SK-N-MC (cell line): Measurements from ENCODE around the gene RNF123.

Experiments used
- DNase-seq: peaks from one replicate; pipeline ENCODE4 v3.0.0-alpha.2; 2011; ENCODE audit warnings: low read depth, low spot score
- H3K27ac ChIP-seq: fragments of 200-600 bp; sonication (generic); 2 replicates; pipeline ENCODE4 v1.5.1; 2016; ENCODE audit warnings: mixed run types
- H3K36me3 ChIP-seq: fragments of 200-600 bp; sonication (generic); 2 replicates; pipeline ENCODE4 v1.6.1; 2017; ENCODE audit warnings: antibody characterized with exemption, low read length, mixed read lengths; ENCODE audit not compliant: insufficient read depth
- H3K4me3 ChIP-seq: fragments of 200-600 bp; sonication (generic); 2 replicates; pipeline ENCODE4 v1.5.1; 2016
- H3K9ac ChIP-seq: fragments of 200-600 bp; sonication (generic); 2 replicates; pipeline ENCODE4 v1.8.0; 2017; ENCODE audit warnings: mixed run types, mixed read lengths; ENCODE audit not compliant: insufficient read length
- H3K9me3 ChIP-seq: fragments of 200-600 bp; sonication (generic); 2 replicates; pipeline ENCODE4 v1.6.1; 2017; ENCODE audit warnings: low read depth, mild to moderate bottlenecking, antibody characterized with exemption, low read length, moderate library complexity, mixed read lengths
- EZH2 ChIP-seq: fragments of 200-600 bp; sonication (generic); IDR thresholded peaks from one replicate; pipeline ENCODE4 v1.6.1; 2017; ENCODE audit warnings: antibody characterized with exemption
- FOXP2 ChIP-seq: optimal IDR thresholded peaks from 2 replicates; pipeline ENCODE3; 2011; ENCODE audit warnings: mild to moderate bottlenecking, moderate library complexity; ENCODE audit not compliant: insufficient read depth; ENCODE audit errors: extremely low read length, control extremely low read depth
- POLR2AphosphoS5 ChIP-seq: IDR thresholded peaks from 2 replicates; pipeline ENCODE4 v1.6.1; 2012; ENCODE audit warnings: mild to moderate bottlenecking, low read depth, low read length, borderline replicate concordance

The RNF123 gene

GRCh38 chr3:49703956-49704355, 14.6 kb downstream of the RNF123 start:
- Histone ChIP-seq H3K27ac (no peak overlapping the region), H3K36me3 (no peaks in the 10 kb centered on the region), H3K9ac (no peak overlapping the region), H3K9me3 (no peaks in the 10 kb centered on the region), H3K4me3 (no peak overlapping the region)
- TF ChIP-seq EZH2 (no peak), POLR2AphosphoS5 (no peak), FOXP2 (no peak)
- DNase-seq, result no peak

- H3K9me3 ChIP-seq, result no peaks in the 10 kb centered on the region
- no peak overlapping the region for H3K4me3 ChIP-seq
- H3K9ac ChIP-seq, result no peak overlapping the region
- no peak for DNase-seq
- H3K36me3 ChIP-seq, result no peaks in the 10 kb centered on the region
- no peak overlapping the region for H3K27ac ChIP-seq
- TF ChIP-seq FOXP2, result no peak
Measured at GRCh38 chr3:49704629-49705028, 15.3 kb downstream of the RNF123 start.

GRCh38 chr3:49705390-49705960, 16.1 kb downstream of the RNF123 start:
- DNase-seq, result no peak
- Histone ChIP-seq H3K9me3 (no peaks in the 10 kb centered on the region), H3K9ac (no peak overlapping the region), H3K36me3 (no peaks in the 10 kb centered on the region), H3K27ac (no peak overlapping the region), H3K4me3 (no peak overlapping the region)
- no peak for TF ChIP-seq EZH2
- no peak for TF ChIP-seq FOXP2
- no peak for TF ChIP-seq POLR2AphosphoS5

- Histone ChIP-seq H3K4me3 (no peak overlapping the region), H3K9ac (no peak overlapping the region), H3K36me3 (no peaks in the 10 kb centered on the region), H3K27ac (no peak overlapping the region), H3K9me3 (no peaks in the 10 kb centered on the region)
- DNase-seq, result no peak
- no peak for TF ChIP-seq FOXP2
- no peak for TF ChIP-seq EZH2
- TF ChIP-seq POLR2AphosphoS5, result no peak
Measured at GRCh38 chr3:49706456-49707112, 17.2 kb downstream of the RNF123 start.

- Histone ChIP-seq H3K36me3 (no peaks in the 10 kb centered on the region), H3K9me3 (no peaks in the 10 kb centered on the region), H3K27ac (no peak overlapping the region), H3K9ac (no peak overlapping the region), H3K4me3 (no peak overlapping the region)
- no peak for DNase-seq
- no peak for TF ChIP-seq POLR2AphosphoS5
- no peak for TF ChIP-seq EZH2
- no peak for TF ChIP-seq FOXP2
Measured at GRCh38 chr3:49707113-49707480, 17.7 kb downstream of the RNF123 start.

- no peak for TF ChIP-seq EZH2
- no peak for TF ChIP-seq FOXP2
- no peak for TF ChIP-seq POLR2AphosphoS5
- H3K4me3 ChIP-seq, result no peak overlapping the region
- no peak overlapping the region for H3K9ac ChIP-seq
- no peak overlapping the region for H3K27ac ChIP-seq
- no peaks in the 10 kb centered on the region for H3K9me3 ChIP-seq
- no peak for DNase-seq
- no peaks in the 10 kb centered on the region for H3K36me3 ChIP-seq
Measured at GRCh38 chr3:49709852-49710251, 20.5 kb downstream of the RNF123 start.

- Histone ChIP-seq H3K27ac (no peak overlapping the region), H3K4me3 (no peak overlapping the region), H3K9ac (no peak overlapping the region), H3K36me3 (no peaks in the 10 kb centered on the region), H3K9me3 (no peaks in the 10 kb centered on the region)
- no peak for TF ChIP-seq POLR2AphosphoS5
- no peak for TF ChIP-seq EZH2
- TF ChIP-seq FOXP2, result no peak
- DNase-seq, result no peak
Measured at GRCh38 chr3:49711489-49711888, 22.1 kb downstream of the RNF123 start.

GRCh38 chr3:49712166-49712565, 22.8 kb downstream of the RNF123 start:
- TF ChIP-seq EZH2, result no peak
- no peak for TF ChIP-seq POLR2AphosphoS5
- TF ChIP-seq FOXP2, result no peak
- H3K36me3 ChIP-seq, result no peaks in the 10 kb centered on the region
- H3K9me3 ChIP-seq, result no peaks in the 10 kb centered on the region
- no peak overlapping the region for H3K27ac ChIP-seq
- DNase-seq, result no peak
- no peak overlapping the region for H3K4me3 ChIP-seq
- H3K9ac ChIP-seq, result no peak overlapping the region

GRCh38 chr3:49712631-49713317, 23.4 kb downstream of the RNF123 start:
- TF ChIP-seq POLR2AphosphoS5, result no peak
- TF ChIP-seq FOXP2, result no peak
- no peak for TF ChIP-seq EZH2
- no peak for DNase-seq
- Histone ChIP-seq H3K36me3 (no peaks in the 10 kb centered on the region), H3K9me3 (no peaks in the 10 kb centered on the region), H3K9ac (no peak overlapping the region), H3K27ac (no peak overlapping the region), H3K4me3 (no peak overlapping the region)
